ENCODE results near the gene MAGEA4. TPM values are rescaled to one million over a fixed set of nuclear protein-coding genes. Genes with fewer than 3 reads are reported as not detected.

The MAGEA4 gene
- total RNA-seq, 2 experiments from 2014 or later = not detected

DNA sequence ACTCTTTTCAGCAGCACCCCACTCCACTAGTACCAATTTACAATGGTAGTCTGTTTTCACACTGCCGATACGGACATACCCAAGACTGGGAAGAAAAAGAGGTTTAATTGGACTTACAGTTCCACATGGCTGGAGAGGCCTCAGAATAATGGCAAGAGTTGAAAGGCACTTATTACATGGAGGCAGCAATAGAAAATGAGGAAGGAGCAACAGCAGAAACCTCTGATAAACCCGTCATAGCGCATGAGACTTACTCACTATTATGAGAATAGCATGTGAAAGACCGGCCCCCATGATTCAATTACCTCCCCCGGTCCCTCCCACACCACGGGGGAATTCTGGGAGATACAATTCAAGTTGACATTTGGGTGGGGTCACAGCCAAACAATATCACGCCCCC is 34.1 kb upstream of the MAGEA4 start:
- intact Hi-C loops (cut with micrococcal nuclease) = no loop called here
- no peaks in the 10 kb centered on the region for H3K4me1 Mint-ChIP-seq (ENCODE audit: low read depth)

DNA sequence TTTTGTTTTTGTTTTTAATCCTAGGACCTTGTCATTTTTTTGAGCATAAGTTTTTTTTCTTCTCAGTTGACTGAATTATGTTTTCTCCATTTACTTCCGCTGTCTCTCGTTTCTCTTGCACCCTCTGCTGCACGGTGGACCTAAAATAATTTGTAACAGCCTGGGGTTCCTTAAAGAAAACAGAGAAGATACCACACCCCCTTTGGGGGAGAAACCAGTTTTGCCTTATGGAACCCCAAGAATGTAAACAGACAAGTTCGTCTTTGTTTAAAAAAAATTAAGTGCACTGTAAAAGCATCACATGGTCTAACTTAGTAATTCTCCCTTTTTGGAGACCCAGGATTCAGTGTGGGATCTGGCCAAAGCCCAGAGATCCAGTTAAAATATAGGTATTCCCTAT is 32.8 kb upstream of the MAGEA4 start:
- Mint-ChIP-seq H3K27me3 (no peaks in the 10 kb centered on the region), H3K4me3 (no peak overlapping the region), H3K36me3 (ENCODE audit: low read depth) (no peaks in the 10 kb centered on the region), H3K27ac (no peak overlapping the region), H3K9me3 (peaks cover 3% of the 10 kb centered on the region), H3K4me1 (ENCODE audit: low read depth) (no peaks in the 10 kb centered on the region)
- TF ChIP-seq, protein P1, sequence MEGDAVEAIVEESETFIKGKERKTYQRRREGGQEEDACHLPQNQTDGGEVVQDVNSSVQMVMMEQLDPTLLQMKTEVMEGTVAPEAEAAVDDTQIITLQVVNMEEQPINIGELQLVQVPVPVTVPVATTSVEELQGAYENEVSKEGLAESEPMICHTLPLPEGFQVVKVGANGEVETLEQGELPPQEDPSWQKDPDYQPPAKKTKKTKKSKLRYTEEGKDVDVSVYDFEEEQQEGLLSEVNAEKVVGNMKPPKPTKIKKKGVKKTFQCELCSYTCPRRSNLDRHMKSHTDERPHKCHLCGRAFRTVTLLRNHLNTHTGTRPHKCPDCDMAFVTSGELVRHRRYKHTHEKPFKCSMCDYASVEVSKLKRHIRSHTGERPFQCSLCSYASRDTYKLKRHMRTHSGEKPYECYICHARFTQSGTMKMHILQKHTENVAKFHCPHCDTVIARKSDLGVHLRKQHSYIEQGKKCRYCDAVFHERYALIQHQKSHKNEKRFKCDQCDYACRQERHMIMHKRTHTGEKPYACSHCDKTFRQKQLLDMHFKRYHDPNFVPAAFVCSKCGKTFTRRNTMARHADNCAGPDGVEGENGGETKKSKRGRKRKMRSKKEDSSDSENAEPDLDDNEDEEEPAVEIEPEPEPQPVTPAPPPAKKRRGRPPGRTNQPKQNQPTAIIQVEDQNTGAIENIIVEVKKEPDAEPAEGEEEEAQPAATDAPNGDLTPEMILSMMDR (IDR thresholded peaks at IDR 0.05) = no peak
- CTCF ChIA-PET = no interaction called here
- ATAC-seq = no peak
- intact Hi-C loops (cut with micrococcal nuclease) = no loop called here
- DNase-seq = no peak
- POLR2A ChIA-PET = no interaction called here

More for the DNA sequence above, 34.1 kb upstream of the MAGEA4 start:
- Mint-ChIP-seq H3K9me3 (peaks cover 3% of the 10 kb centered on the region), H3K27me3 (no peaks in the 10 kb centered on the region), H3K27ac (no peak overlapping the region), H3K36me3 (ENCODE audit: low read depth) (no peaks in the 10 kb centered on the region), H3K4me3 (no peak overlapping the region)
- DNase-seq = no peak
- POLR2A ChIA-PET = no interaction called here
- CTCF ChIA-PET = no interaction called here
- ATAC-seq = no peak
- TF ChIP-seq, protein P1 (IDR thresholded peaks at IDR 0.05) = no peak

DNA sequence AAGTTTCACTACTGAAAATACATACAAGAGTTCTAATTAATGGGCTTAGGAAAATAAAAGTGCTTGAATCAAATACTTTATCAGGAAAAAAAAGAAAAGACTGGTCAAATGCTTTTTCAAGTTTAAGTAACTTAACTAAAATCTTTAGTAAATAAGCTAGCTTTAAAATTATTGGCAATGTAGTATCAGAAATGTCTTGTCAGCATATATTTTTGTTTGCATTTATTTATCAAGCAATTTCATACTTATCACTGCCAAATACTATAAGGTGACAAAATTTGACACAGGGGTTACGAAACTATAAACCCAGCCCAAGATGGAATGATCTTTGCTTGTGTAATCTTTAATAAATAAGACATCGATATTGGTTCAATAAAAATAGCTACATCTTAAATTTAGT is 31.8 kb upstream of the MAGEA4 start:
- Mint-ChIP-seq H3K4me3 (no peak overlapping the region), H3K27ac (no peak overlapping the region), H3K36me3 (ENCODE audit: low read depth) (no peaks in the 10 kb centered on the region), H3K4me1 (ENCODE audit: low read depth) (no peaks in the 10 kb centered on the region), H3K9me3 (peaks cover 3% of the 10 kb centered on the region), H3K27me3 (no peaks in the 10 kb centered on the region)
- POLR2A ChIA-PET = no interaction called here
- ATAC-seq = no peak
- intact Hi-C loops (cut with micrococcal nuclease) = no loop called here
- DNase-seq = no peak
- CTCF ChIA-PET = no interaction called here
- TF ChIP-seq, protein P1 (IDR thresholded peaks at IDR 0.05) = no peak

DNA sequence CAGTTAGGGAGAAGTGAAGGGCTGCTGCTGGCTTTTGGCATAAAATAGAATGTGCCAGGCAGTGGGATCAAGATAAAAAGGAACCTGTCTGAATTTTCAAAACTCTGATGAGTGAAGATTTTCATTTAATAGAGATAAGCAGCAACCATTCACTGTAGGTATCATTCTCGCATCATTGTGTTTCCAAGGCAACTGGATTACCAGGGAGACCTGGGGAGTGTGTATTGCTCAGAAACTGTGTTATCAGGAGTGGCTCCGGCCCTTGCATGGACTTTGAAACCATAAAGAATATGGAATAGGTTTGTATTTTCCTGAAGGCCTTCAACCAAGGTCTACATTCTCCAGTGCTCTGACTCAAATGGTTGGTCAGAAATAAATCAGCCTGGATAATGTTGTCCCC is 23.3 kb upstream of the MAGEA4 start:
- ChIA-PET CTCF (no interaction called here), POLR2A (no interaction called here)
- Mint-ChIP-seq H3K9me3 (no peaks in the 10 kb centered on the region), H3K4me1 (ENCODE audit: low read depth) (no peaks in the 10 kb centered on the region), H3K36me3 (ENCODE audit: low read depth) (no peaks in the 10 kb centered on the region), H3K27me3 (no peaks in the 10 kb centered on the region), H3K4me3 (no peak overlapping the region), H3K27ac (no peak overlapping the region)
- DNase-seq (no peak), ATAC-seq (no peak)
- intact Hi-C loops (cut with micrococcal nuclease) = no loop called here
- TF ChIP-seq, protein P1 (IDR thresholded peaks at IDR 0.05) = no peak

DNA sequence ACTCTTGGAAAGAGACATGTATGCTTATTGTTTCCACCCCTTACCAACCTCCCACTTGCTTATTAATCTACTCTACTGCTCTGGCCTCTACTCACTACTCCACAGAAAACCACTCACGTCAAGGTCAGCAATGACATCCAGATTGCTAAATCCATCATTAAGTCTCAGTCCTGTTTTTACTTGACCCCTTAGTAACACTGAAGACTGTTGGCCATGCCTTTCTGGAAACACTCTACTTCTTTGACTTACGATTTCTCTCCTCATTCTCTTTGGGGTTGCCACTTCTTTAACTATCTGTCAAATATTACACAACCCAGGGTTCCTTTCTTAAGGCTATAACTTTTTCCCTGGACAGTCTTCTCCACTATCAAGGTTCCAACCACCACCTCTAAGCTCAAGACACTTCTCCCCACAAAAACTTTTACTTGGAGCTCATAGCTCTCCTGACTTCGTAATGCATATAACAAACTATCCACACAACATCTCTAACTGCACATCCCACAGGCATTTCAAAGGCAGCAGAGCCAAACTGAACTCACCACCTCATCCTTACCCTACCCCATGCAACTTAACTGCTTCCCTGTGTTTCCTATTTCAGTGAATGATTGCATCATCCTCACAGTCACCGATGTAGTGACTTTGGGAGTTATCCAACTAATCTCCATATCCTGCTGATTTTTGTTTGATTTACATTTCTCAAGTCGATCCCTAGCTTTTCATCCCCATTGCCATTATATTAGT is 15.8 kb upstream of the MAGEA4 start:
- intact Hi-C loops (cut with micrococcal nuclease) = no loop called here

More for the DNA sequence above, 15.8 kb upstream of the MAGEA4 start:
- Mint-ChIP-seq H3K9me3 (no peaks in the 10 kb centered on the region), H3K36me3 (ENCODE audit: low read depth) (no peaks in the 10 kb centered on the region), H3K27ac (no peak overlapping the region), H3K4me3 (no peak overlapping the region), H3K27me3 (no peaks in the 10 kb centered on the region), H3K4me1 (ENCODE audit: low read depth) (no peaks in the 10 kb centered on the region)
- ChIA-PET POLR2A (no interaction called here), CTCF (no interaction called here)
- ATAC-seq (no peak), DNase-seq (no peak)
- TF ChIP-seq, protein P1 (IDR thresholded peaks at IDR 0.05) = no peak
